SK-N-SH (cell line): ENCODE measurements around the gene SPEM3. TPM values are rescaled to one million over a fixed set of nuclear protein-coding genes. Genes with fewer than 3 reads are reported as not detected.

Experiments
- CTCF ChIA-PET: fragments of 300-600, 350-600 bp; formaldehyde crosslinking; extraction: SDS; loops from one replicate; lab custom pipeline; 2021; lab: Yijun Ruan, JAX
- POLR2A ChIA-PET: fragments of 350-600 bp; sonication (Branson Sonifier 250); formaldehyde crosslinking; extraction: SDS; loops from one replicate; lab custom pipeline; 2020; ENCODE audit warnings: antibody characterized with exemption, inconsistent platforms; lab: Yijun Ruan, JAX
- DNase-seq: peaks from one replicate; pipeline ENCODE4 v3.0.0; 2012
- H2AFZ ChIP-seq: fragments of 200-600 bp; sonication (generic); 2 replicates; pipeline ENCODE4 v1.8.1; 2016; ENCODE audit warnings: antibody characterized with exemption, mild to moderate bottlenecking, low read depth
- H3F3A ChIP-seq: fragments of 200-600 bp; sonication (generic); replicated peaks from 2 replicates; pipeline ENCODE3; 2016; ENCODE audit warnings: antibody characterized with exemption, mild to moderate bottlenecking; ENCODE audit not compliant: insufficient read depth
- H3K27ac ChIP-seq, 2 experiments: fragments of 200-500 bp in 1 of 2; fragments of 200-600 bp in 1 of 2; sonication (Bioruptor generic) in 1 of 2; sonication (generic), shearing (Covaris generic) in 1 of 2; 2 replicates each; pipeline versions ENCODE4 v1.5.1 to v1.6.1; 2014 to 2016; ENCODE audit warnings: low read depth in 2 of 2, inconsistent platforms in 1 of 2, low read length in 1 of 2, mild to moderate bottlenecking in 1 of 2, mixed read lengths in 1 of 2
- H3K27me3 ChIP-seq: fragments of 200-600 bp; sonication (generic), shearing (Covaris generic); 2 replicates; pipeline ENCODE4 v1.6.1; 2016; ENCODE audit warnings: mixed run types; ENCODE audit not compliant: insufficient read depth
- H3K36me3 ChIP-seq, 2 experiments: fragments of 200-500 bp in 1 of 2; fragments of 200-600 bp in 1 of 2; sonication (Bioruptor generic) in 1 of 2; sonication (generic) in 1 of 2; replicated peaks in 1 of 2; 2 replicates each; pipeline versions ENCODE3 to v1.5.1; 2014 to 2016; ENCODE audit warnings: low read length in 1 of 2, mild to moderate bottlenecking in 1 of 2; ENCODE audit not compliant: insufficient read depth in 2 of 2, control insufficient read depth in 1 of 2
- H3K4me1 ChIP-seq, 2 experiments: fragments of 200-500 bp in 1 of 2; fragments of 200-600 bp in 1 of 2; sonication (Bioruptor generic) in 1 of 2; sonication (generic), shearing (Covaris generic) in 1 of 2; 2 replicates each; pipeline versions ENCODE4 v1.5.1 to v1.6.1; 2014 to 2016; ENCODE audit warnings: low read depth in 1 of 2, low read length in 1 of 2, mixed run types in 1 of 2; ENCODE audit not compliant: insufficient read depth in 2 of 2, control insufficient read depth in 1 of 2
- H3K4me2 ChIP-seq: fragments of 200-600 bp; sonication (generic), shearing (Covaris generic); 2 replicates; pipeline ENCODE4 v1.6.1; 2017; ENCODE audit warnings: mixed run types
- H3K4me3 ChIP-seq, 2 experiments: fragments of 200-500 bp in 1 of 2; fragments of 200-600 bp in 1 of 2; sonication (Bioruptor generic) in 1 of 2; sonication (generic), shearing (Covaris generic) in 1 of 2; 2 replicates each; pipeline versions ENCODE4 v1.5.1 to v1.8.1; 2014 to 2016; ENCODE audit warnings: low read depth in 2 of 2, inconsistent platforms in 1 of 2, low read length in 1 of 2, mild to moderate bottlenecking in 1 of 2, mixed read lengths in 1 of 2, moderate library complexity in 1 of 2
- H3K79me2 ChIP-seq: fragments of 200-600 bp; sonication (generic); 2 replicates; pipeline ENCODE4 v1.8.1; 2017; ENCODE audit warnings: mild to moderate bottlenecking; ENCODE audit not compliant: insufficient read depth
- H3K9ac ChIP-seq: fragments of 200-600 bp; sonication (generic); 2 replicates; pipeline ENCODE4 v1.6.1; 2017; ENCODE audit warnings: mixed run types
- H3K9me2 ChIP-seq: fragments of 200-600 bp; sonication (generic); 2 replicates; pipeline ENCODE4 v1.6.1; 2017; ENCODE audit warnings: mixed run types
- H3K9me3 ChIP-seq: fragments of 200-600 bp; sonication (generic); 2 replicates; pipeline ENCODE4 v1.6.1; 2017; ENCODE audit warnings: mixed run types, mild to moderate bottlenecking, moderate library complexity
- H4K20me1 ChIP-seq: fragments of 200-600 bp; sonication (generic); 2 replicates; pipeline ENCODE4 v1.6.1; 2017; ENCODE audit warnings: mild to moderate bottlenecking, mixed run types; ENCODE audit not compliant: insufficient read depth
- CHD2 ChIP-seq: fragments of 150-350 bp; IDR thresholded peaks from 2 replicates; pipeline ENCODE4 v1.6.1; 2018; ENCODE audit warnings: low read length; ENCODE audit not compliant: partially characterized antibody
- ELF1 ChIP-seq: IDR thresholded peaks from 2 replicates; pipeline ENCODE4 v1.4.0; 2012
- FOSL2 ChIP-seq: IDR thresholded peaks from 2 replicates; pipeline ENCODE4 v1.4.0; 2012; ENCODE audit warnings: low read depth, mild to moderate bottlenecking, moderate library complexity, borderline replicate concordance
- MEF2A ChIP-seq: IDR thresholded peaks from 2 replicates; pipeline ENCODE4 v1.4.0; 2012; ENCODE audit warnings: low read depth, borderline replicate concordance
- MXI1 ChIP-seq: IDR thresholded peaks from 2 replicates; pipeline ENCODE4 v1.6.1; 2012; ENCODE audit warnings: mild to moderate bottlenecking, low read depth, low read length, improper control_type of control experiment
- RAD21 ChIP-seq: IDR thresholded peaks from 2 replicates; pipeline ENCODE4 v1.6.1; 2012; ENCODE audit warnings: mild to moderate bottlenecking, low read length
- RCOR1 ChIP-seq: fragments of 150-350 bp; IDR thresholded peaks from 2 replicates; pipeline ENCODE4 v1.6.1; 2017; ENCODE audit warnings: antibody characterized with exemption, low read length
- REST ChIP-seq: IDR thresholded peaks from 2 replicates; pipeline ENCODE4 v1.6.1; 2012; ENCODE audit warnings: mild to moderate bottlenecking, low read depth, low read length, moderate library complexity
- SIN3A ChIP-seq: IDR thresholded peaks from 2 replicates; pipeline ENCODE4 v1.6.1; 2012; ENCODE audit warnings: low read depth, mild to moderate bottlenecking, low read length, moderate library complexity, borderline replicate concordance
- SMC3 ChIP-seq: IDR thresholded peaks from 2 replicates; pipeline ENCODE4 v1.6.1; 2012; ENCODE audit warnings: low read depth, low read length, improper control_type of control experiment
- TCF12 ChIP-seq: IDR thresholded peaks from 2 replicates; pipeline ENCODE4 v1.4.0; 2012
- WGBS: methylation state at CpG from one replicate; pipeline ENCODE4 v1.1.6; 2017; ENCODE audit warnings: low lambda C conversion rate; 5-methylcytosine and 5-hydroxymethylcytosine counted together
- polyA plus RNA-seq, 3 experiments: library from polyadenylated mRNA; depleted of rRNA; stranded (reverse); fragments of >200 nt; gene quantifications; 2 replicates each; pipeline ENCODE4 v1.2.3, GENCODE V29; 2012

SPEM3 gene
- polyA plus RNA-seq, 1 of the 3 experiments (the other 2 are of a cell fraction), result not detected

GRCh38 chr17:7460850-7461660 lies 32.4 kb downstream of the SPEM3 start (continued):
- TF ChIP-seq REST, result no peak
- TF ChIP-seq RAD21, result no peak
- TF ChIP-seq RCOR1, result no peak
- no peak for TF ChIP-seq MEF2A
- TF ChIP-seq MXI1, result no peak
- TF ChIP-seq SIN3A, result no peak
- TF ChIP-seq CHD2, result no peak
- TF ChIP-seq FOSL2, result no peak

- WGBS, result 97% methylated on average over 23 of the region's 44 CpGs
- CTCF ChIA-PET, result interaction anchor here (1.1 to 1.3 kb wide), 2 partner anchors 98 to 107 kb away, joined by 3 read pairs; no protein-coding TSS in a partner anchor
- DNase-seq, result no peak
These were observed 34.1 kb downstream of the SPEM3 start for GRCh38 chr17:7462474-7463371.

More at GRCh38 chr17:7462474-7463371, 34.1 kb downstream of the SPEM3 start:
- POLR2A ChIA-PET, result no interaction called here
- Histone ChIP-seq H3F3A (peaks cover 20% of the 10 kb centered on the region), H3K27ac (no peak overlapping the region), H3K36me3 (peaks cover 4 to 33% of the 10 kb centered on the region in 2 experiments), H3K9ac (no peak overlapping the region), H3K9me2 (no peaks in the 10 kb centered on the region), H2AFZ (no peak overlapping the region), H4K20me1 (0 out of 2 replicates have a peak, but pooled peaks cover 6% of the 10 kb centered on the region), H3K9me3 (no peaks in the 10 kb centered on the region), H3K4me3 (no peak overlapping the region), H3K4me2 (no peak overlapping the region), H3K79me2 (peaks cover 16% of the 10 kb centered on the region), H3K4me1 (peaks cover 4 to 12% of the 10 kb centered on the region in 2 experiments; a peak in 1 of 4 replicates), H3K27me3 (no peaks in the 10 kb centered on the region)
- TF ChIP-seq SMC3 (no peak), TCF12 (no peak), ELF1 (no peak), CHD2 (no peak)
